Fibroblast of the conjunctiva (primary cell): ENCODE data around the gene NHLRC4.
A peak's percentile ranks its signal among the peaks of the same experiment; 100 is the strongest.

Experiments used
- DNase-seq: peaks from one replicate; pipeline ENCODE4 v3.0.0-alpha.2; 2010; ENCODE audit warnings: low read depth

The NHLRC4 gene

DNA sequence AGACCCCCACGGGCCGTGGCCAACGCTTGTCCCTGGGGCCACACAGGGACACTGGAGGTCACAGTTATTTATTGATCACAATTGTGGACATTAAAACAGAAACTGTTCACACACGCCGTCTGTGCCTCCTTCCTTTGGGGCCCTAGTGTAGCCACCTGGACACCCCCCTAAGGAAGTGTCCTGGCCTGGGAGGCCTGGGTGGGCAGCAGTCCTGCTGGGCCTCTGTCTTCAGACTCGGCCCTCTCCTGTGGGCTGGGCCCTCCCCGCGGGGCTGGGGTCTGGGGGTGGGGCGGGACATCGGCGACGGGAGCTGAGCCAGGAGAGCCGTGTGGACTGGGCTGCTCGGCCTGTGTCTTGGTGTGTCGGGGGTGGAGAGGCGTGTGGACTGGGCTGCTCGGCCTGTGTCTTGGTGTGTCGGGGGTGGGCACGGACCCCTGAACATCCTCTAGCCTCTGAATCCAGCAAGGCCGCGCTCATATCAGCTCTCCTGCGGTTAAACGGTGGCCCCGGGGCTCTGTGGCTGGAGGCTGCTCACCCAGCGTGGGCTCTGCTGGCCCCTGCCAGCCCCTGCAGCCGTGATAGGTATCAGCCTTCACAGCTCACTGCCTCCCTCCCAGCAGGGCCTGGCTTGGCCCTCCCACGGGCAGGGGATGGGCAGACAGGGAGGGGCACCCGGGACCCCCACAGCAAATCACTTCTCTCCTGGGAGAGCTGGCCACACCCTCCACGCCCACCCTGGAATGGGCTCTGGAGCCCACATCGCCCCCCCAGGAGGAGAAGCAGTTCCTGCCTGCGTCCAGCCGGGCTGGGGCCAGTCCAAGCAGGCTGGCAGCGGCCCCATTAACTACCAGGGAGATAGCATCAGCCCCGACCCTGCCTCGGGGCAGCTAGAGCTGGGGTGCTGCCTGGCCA lies 1.1 kb upstream of the NHLRC4 start:
- no peak for DNase-seq

GRCh38 chr16:567373-568256 lies 810 bp downstream of the NHLRC4 start:
- no peak for DNase-seq

DNA sequence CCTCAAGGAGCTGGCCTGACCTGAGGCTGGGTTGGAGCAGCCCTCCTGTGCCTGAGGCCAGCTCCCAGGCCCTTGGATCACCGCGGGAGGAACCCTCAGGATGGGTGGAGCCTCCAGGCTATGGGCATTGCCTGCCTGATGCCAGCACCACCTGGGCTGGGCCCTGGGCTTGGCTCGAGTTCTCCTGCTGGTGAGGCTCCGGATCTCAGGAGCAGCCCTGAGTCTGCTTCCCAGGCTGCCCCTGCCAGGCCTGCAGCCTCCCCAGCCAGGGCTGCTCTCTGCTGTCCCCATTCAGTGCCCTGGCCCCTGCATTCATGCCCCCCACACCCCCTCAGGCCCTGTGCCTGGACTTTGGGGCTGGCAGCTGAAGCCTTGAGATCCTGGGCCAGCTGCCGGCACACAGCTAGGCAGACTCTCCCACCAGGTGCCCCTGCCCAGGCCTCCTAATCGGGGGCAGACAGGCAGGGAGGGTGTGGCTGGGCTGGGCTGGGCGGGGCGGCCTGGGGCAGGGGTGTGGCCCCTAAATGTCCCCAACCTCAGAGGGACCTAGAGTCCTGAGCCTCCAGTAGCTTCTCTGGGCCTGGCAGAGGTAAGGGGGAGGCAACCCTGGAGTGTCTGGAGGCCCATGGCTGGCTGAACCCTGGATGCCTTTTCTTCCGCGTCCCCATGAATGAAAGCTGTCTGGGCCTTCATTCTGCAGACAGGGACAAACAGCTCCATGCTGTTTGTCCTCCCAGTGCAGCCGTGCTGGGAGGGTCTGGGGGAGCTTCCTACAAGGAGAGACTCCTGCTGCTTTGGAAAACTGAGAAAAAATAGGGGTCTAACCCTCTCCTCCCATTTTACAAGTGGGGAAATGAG lies 1.8 kb downstream of the NHLRC4 start:
- no peak for DNase-seq

GRCh38 chr16:569445-570254 lies 2.8 kb downstream of the NHLRC4 start, which contains the start of gene PIGQ:
PIGQ (plus strand) TSS chr16:569968; CDS start chr16:574075, 4,107 bp downstream.
- DNase-seq: no peak

DNA sequence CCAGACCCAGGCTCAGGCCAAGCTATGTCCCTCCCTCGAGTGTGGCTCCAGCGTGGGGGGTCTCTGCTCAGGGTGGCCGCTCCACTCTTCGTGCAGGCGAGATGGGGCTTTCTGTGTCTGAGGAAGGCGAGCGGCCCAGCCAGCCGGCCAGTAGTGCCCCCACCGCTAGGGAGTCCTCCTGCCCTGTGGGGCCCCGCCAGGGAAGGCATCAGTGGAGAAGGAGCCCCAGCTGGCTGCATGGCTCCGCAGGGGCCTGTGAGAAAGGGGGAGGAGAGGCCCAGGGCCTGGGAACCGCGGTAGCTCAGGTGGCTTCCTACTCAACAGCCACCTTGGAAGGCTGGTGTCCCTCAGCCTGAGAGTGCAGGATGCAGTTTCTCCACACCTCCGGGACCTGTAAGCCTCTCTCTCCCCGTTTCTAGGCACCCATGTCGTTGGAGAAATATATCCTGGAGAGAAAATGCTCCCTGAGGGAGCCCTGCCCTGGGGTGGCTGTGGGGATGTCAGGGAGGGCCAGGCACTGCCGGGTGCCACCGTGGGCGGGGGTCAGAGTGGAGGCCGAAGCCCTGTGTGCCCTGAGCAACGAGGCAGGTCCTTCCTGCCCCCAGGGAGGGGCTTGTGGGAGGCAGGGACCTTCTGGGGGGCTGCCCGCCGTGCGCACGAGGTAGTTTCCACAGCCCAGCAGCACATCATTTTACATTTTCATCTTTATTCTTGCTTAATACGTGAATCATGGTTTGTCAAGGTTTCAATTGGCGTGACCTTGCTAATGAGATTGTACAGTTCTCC lies 6.3 kb downstream of the NHLRC4 start:
- DNase-seq: no peak

- DNase-seq: no peak
These were observed 7.4 kb downstream of the NHLRC4 start for GRCh38 chr16:574021-574760.

- DNase-seq: no peak
These were observed 8.8 kb downstream of the NHLRC4 start for GRCh38 chr16:575354-576196.

GRCh38 chr16:576197-576822 lies 9.5 kb downstream of the NHLRC4 start:
- no peak for DNase-seq

- DNase-seq: no peak
These were observed 10.0 kb downstream of the NHLRC4 start for GRCh38 chr16:576823-577201.

DNA sequence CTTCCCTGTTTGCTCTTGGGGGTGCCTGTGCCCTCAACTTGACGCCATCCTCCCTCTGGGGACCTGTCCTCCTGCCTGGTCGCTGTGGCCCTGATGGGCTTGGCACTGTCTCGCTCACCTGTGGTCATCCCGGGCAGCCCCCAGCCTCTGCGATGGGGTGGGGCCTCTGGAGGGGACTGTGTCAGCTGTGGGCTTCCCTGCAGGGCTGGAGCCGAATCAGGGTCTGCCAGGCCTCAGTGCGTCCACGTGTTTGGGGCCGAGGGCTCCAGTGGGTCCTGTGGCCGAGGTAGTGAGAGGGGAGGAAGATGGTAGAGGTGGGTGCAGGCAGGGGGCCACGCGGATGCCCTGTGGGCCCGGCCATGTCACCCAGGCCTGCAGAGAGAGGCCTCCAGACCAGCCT lies 11.0 kb downstream of the NHLRC4 start:
- DNase-seq: no peak

DNA sequence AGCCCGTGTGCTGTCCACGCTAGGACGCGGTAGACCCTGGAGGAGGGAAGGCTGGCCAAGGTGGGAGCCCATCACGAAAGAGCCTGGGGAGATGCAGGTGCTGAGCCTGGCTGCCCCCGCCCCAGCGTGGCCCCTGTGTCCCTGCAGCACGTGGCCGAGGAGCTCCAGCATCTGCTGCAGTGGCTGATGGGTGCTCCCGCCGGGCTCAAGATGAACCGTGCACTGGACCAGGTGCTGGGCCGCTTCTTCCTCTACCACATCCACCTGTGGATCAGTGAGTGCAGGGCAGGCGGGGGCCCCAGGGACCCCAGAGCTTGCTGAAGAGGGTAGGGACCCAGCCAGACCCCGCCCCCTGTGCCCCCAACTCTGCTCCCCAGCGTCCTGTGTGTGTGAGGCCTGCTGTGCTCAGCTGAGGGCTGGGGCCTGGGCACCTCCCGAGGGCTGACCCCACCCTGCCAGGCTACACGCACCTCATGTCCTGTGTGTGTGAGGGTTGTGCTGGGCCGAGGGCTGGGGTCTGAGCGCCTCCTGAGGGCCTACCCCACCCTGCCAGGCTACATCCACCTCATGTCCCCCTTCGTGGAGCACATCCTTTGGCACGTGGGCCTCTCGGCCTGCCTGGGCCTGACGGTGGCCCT lies 11.5 kb downstream of the NHLRC4 start:
- DNase-seq: no peak

- peak; percentile 57 for DNase-seq
These were observed 12.1 kb downstream of the NHLRC4 start for GRCh38 chr16:578870-579405.

DNA sequence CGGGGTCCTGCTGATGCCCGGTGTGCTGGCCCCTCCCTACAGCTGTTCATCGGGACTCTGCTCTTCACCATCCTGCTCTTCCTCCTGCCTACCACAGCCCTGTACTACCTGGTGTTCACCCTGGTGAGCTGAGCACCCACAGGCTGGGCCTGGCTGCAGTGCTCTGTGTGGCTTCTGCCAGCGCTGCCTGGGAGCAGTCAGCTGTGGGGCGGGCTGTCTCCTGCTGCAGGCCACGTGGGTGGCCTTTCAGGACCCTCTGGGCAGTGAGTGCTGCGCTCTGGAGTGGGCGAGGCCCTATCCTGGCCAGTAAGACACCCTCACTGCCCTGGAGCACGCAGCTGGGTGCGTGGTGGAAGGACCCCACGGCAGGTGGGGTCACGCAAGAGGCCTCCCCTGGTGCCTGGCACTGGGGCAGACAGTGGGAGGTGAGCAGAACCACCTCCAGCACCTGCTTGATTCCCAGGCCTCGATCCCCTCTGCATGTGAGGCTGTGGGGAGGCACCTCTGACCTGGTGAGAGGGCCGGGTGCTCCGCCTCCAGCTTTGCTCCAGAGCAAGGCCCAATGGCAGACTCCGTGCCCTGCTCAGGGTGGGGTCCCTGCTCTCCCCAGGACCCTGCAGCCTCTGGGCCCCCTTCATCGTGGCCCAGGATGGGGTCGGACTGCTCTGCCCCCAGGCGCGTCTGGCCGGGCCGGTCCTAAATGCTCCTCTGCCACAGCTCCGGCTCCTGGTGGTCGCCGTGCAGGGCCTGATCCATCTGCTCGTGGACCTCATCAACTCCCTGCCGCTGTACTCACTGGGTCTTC lies 13.5 kb downstream of the NHLRC4 start:
- no peak for DNase-seq

GRCh38 chr16:580946-581498 lies 14.2 kb downstream of the NHLRC4 start:
- no peak for DNase-seq

DNA sequence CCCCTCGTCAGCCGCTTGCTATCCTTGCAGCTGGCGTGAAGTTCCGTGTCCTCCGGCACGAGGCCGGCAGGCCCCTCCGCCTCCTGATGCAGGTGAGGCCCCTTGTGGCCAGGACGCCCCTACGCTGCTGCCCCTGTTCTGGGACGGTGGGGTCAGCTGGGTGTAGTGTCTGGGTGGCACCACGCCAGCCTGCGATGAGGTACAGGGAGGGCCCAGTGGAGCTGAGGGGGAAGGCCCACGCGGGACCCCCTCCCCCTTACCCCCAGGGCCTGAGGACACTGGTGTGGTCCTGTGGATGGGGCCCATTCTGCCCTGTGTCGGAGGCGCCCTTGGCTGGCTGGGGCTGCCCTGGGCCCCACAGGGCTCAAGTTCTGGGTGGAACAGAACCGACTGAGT lies 15.4 kb downstream of the NHLRC4 start:
- DNase-seq: no peak
